H9 (cell line): ENCODE results near the gene TRABD2B. TPM values are rescaled to one million over a fixed set of nuclear protein-coding genes. Genes with fewer than 3 reads are reported as not detected.

Source experiments
- DNase-seq: peaks from one replicate; pipeline ENCODE4 v3.0.0-alpha.2; 2017
- H2AFZ ChIP-seq: one replicate; pipeline ENCODE4 v1.6.1; 2013; ENCODE audit warnings: mild to moderate bottlenecking, low read length, control low read depth, moderate library complexity
- H2AK5ac ChIP-seq: 2 replicates; pipeline ENCODE4 v1.6.1; 2013; ENCODE audit warnings: low read length, control low read depth, mixed read lengths; ENCODE audit not compliant: insufficient read length
- H2BK120ac ChIP-seq: one replicate; pipeline ENCODE4 v1.6.1; 2013; ENCODE audit warnings: low read depth, mild to moderate bottlenecking, low read length, control low read depth, inconsistent platforms; ENCODE audit not compliant: poor library complexity, severe bottlenecking
- H2BK12ac ChIP-seq: 2 replicates; pipeline ENCODE4 v1.6.1; 2013; ENCODE audit warnings: low read length, control low read depth, mixed read lengths, low read depth; ENCODE audit not compliant: insufficient read length
- H2BK15ac ChIP-seq: 2 replicates; pipeline ENCODE4 v1.6.1; 2013; ENCODE audit warnings: low read depth, low read length, control low read depth
- H2BK20ac ChIP-seq: one replicate; pipeline ENCODE4 v1.6.1; 2013; ENCODE audit warnings: low read depth, mild to moderate bottlenecking, low read length, control low read depth, inconsistent platforms; ENCODE audit not compliant: poor library complexity, severe bottlenecking
- H2BK5ac ChIP-seq: 2 replicates; pipeline ENCODE4 v1.6.1; 2013; ENCODE audit warnings: low read length, control low read depth, mixed read lengths; ENCODE audit not compliant: insufficient read length
- H3K14ac ChIP-seq: 2 replicates; pipeline ENCODE4 v1.6.1; 2013; ENCODE audit warnings: low read length, control low read depth; ENCODE audit not compliant: insufficient read depth
- H3K18ac ChIP-seq: 2 replicates; pipeline ENCODE4 v1.6.1; 2013; ENCODE audit warnings: low read depth, mild to moderate bottlenecking, mixed read lengths, low read length, control low read depth; ENCODE audit not compliant: insufficient read length
- H3K23ac ChIP-seq: 2 replicates; pipeline ENCODE4 v1.6.1; 2013; ENCODE audit warnings: low read length, control low read depth, mixed read lengths, low read depth; ENCODE audit not compliant: insufficient read length
- H3K23me2 ChIP-seq: 2 replicates; pipeline ENCODE4 v1.6.1; 2013; ENCODE audit warnings: low read depth, mild to moderate bottlenecking, mixed read lengths, low read length, control low read depth; ENCODE audit not compliant: insufficient read length, poor library complexity, severe bottlenecking
- H3K27ac ChIP-seq: 2 replicates; pipeline ENCODE4 v1.5.1; 2013; ENCODE audit warnings: low read length, control low read depth, mixed read lengths, low read depth; ENCODE audit not compliant: insufficient read length
- H3K27me3 ChIP-seq: 2 replicates; pipeline ENCODE4 v1.6.1; 2013; ENCODE audit warnings: low read length, control low read depth, inconsistent platforms; ENCODE audit not compliant: insufficient read depth
- H3K4ac ChIP-seq: 2 replicates; pipeline ENCODE4 v1.6.1; 2013; ENCODE audit warnings: low read depth, mild to moderate bottlenecking, control low read depth, inconsistent platforms, low read length, moderate library complexity
- H3K4me1 ChIP-seq: 2 replicates; pipeline ENCODE4 v1.6.1; 2013; ENCODE audit warnings: low read length, control low read depth, inconsistent platforms; ENCODE audit not compliant: insufficient read depth
- H3K4me2 ChIP-seq: 2 replicates; pipeline ENCODE4 v1.6.1; 2013; ENCODE audit warnings: low read length, control low read depth, mixed read lengths; ENCODE audit not compliant: insufficient read length, insufficient read depth
- H3K56ac ChIP-seq: 2 replicates; pipeline ENCODE4 v1.6.1; 2013; ENCODE audit warnings: low read depth, mild to moderate bottlenecking, mixed read lengths, low read length, control low read depth; ENCODE audit not compliant: insufficient read length
- H3K79me1 ChIP-seq: 2 replicates; pipeline ENCODE4 v1.6.1; 2013; ENCODE audit warnings: low read depth, mild to moderate bottlenecking, moderate library complexity, low read length, control low read depth, inconsistent platforms; ENCODE audit not compliant: insufficient read depth, poor library complexity, severe bottlenecking
- H3K79me2 ChIP-seq: 2 replicates; pipeline ENCODE4 v1.6.1; 2013; ENCODE audit warnings: low read length, control low read depth, inconsistent platforms; ENCODE audit not compliant: insufficient read depth
- H3K9ac ChIP-seq: 2 replicates; pipeline ENCODE4 v1.6.1; 2013; ENCODE audit warnings: low read length, control low read depth, mixed read lengths; ENCODE audit not compliant: insufficient read length; ENCODE audit errors: extremely low read depth
- H3K9me3 ChIP-seq: one replicate; pipeline ENCODE4 v1.6.1; 2013; ENCODE audit warnings: low read depth, low read length, inconsistent platforms; ENCODE audit not compliant: control insufficient read depth
- H3T11ph ChIP-seq: one replicate; pipeline ENCODE4 v1.6.1; 2013; ENCODE audit warnings: mild to moderate bottlenecking, low read length, control low read depth, inconsistent platforms
- H4K20me1 ChIP-seq: one replicate; pipeline ENCODE4 v1.6.1; 2013; ENCODE audit not compliant: control insufficient read depth, insufficient read length, insufficient read depth
- H4K5ac ChIP-seq: 2 replicates; pipeline ENCODE4 v1.6.1; 2013; ENCODE audit warnings: low read depth, mild to moderate bottlenecking, mixed read lengths, low read length, control low read depth; ENCODE audit not compliant: insufficient read length
- H4K8ac ChIP-seq: replicated peaks from 2 replicates; pipeline ENCODE4 v1.6.1; 2013; ENCODE audit warnings: low read length, control low read depth, mixed read lengths, low read depth; ENCODE audit not compliant: insufficient read length
- H4K91ac ChIP-seq: 2 replicates; pipeline ENCODE4 v1.6.1; 2013; ENCODE audit warnings: low read depth, mild to moderate bottlenecking, moderate library complexity, mixed read lengths, low read length, control low read depth; ENCODE audit not compliant: insufficient read length
- H3K27ac Mint-ChIP-seq, 3 experiments: 2 replicates in 2 of 3; 3 replicates in 1 of 3; pipeline ENCODE4 v1.8.0; 2020 to 2021; ENCODE audit warnings: mixed read lengths in 3 of 3, mild to moderate bottlenecking in 1 of 3, moderate library complexity in 1 of 3
- H3K27me3 Mint-ChIP-seq: 2 replicates; pipeline ENCODE4 v1.8.0; 2021; ENCODE audit warnings: low read depth, mild to moderate bottlenecking, moderate library complexity, mixed read lengths
- H3K36me3 Mint-ChIP-seq, 3 experiments: 2 replicates in 2 of 3; 3 replicates in 1 of 3; pipeline ENCODE4 v1.8.0; 2020 to 2021; ENCODE audit warnings: low read depth in 3 of 3, mixed read lengths in 3 of 3; ENCODE audit not compliant: insufficient read depth in 1 of 3
- H3K4me1 Mint-ChIP-seq, 2 experiments: 2 replicates each; pipeline ENCODE4 v1.8.0; 2020; ENCODE audit warnings: mixed read lengths in 2 of 2
- H3K4me3 Mint-ChIP-seq, 2 experiments: 2 replicates in 1 of 2; 3 replicates in 1 of 2; pipeline ENCODE4 v1.8.0; 2020 to 2021; ENCODE audit warnings: mild to moderate bottlenecking in 2 of 2, mixed read lengths in 2 of 2, moderate library complexity in 1 of 2
- H3K9me3 Mint-ChIP-seq, 2 experiments: 2 replicates in 1 of 2; 3 replicates in 1 of 2; pipeline ENCODE4 v1.8.0; 2020; ENCODE audit warnings: mild to moderate bottlenecking in 2 of 2, mixed read lengths in 2 of 2, moderate library complexity in 1 of 2
- CTCF ChIP-seq: fragments of 200-600 bp; sonication (generic); conservative IDR thresholded peaks from 3 replicates; pipeline ENCODE4 v1.8.0; 2021; ENCODE audit warnings: antibody characterized with exemption, mild to moderate bottlenecking
- WGBS: extraction: QIAGEN DNeasy Blood & Tissue Kit; methylation state at CpG from one replicate; pipeline ENCODE4 v1.1.7; 2013; ENCODE audit warnings: missing lambda C conversion rate, low lambda C conversion rate, mixed read lengths; ENCODE audit not compliant: insufficient read length; ENCODE audit errors: extremely low coverage; 5-methylcytosine and 5-hydroxymethylcytosine counted together
- total RNA-seq: library from RNA; stranded (reverse); gene quantifications from 2 replicates; pipeline ENCODE4 v1.2.1, GENCODE V29; 2021

TRABD2B gene
- total RNA-seq, 1 experiment from 2014 or later = 2.3 TPM

GRCh38 chr1:47993881-47994625, 3.1 kb downstream of the TRABD2B start:
- no peak overlapping the region for H3K27ac ChIP-seq
- no peak for TF ChIP-seq CTCF
- H3K79me2 ChIP-seq = no peaks in the 10 kb centered on the region
- no peak overlapping the region for H4K91ac ChIP-seq
- H3K9ac ChIP-seq = no peak overlapping the region
- H4K5ac ChIP-seq = no peak overlapping the region
- H3K9me3 Mint-ChIP-seq = no peaks in the 10 kb centered on the region; a peak in 1 of 5 replicates
- peak; percentile 23 for DNase-seq
- H4K20me1 ChIP-seq = peaks cover 2% of the 10 kb centered on the region
- no peak overlapping the region for H3K56ac ChIP-seq
- peaks cover 3% of the 10 kb centered on the region for H3K23me2 ChIP-seq
- H3K9me3 ChIP-seq = no peaks in the 10 kb centered on the region
- H3K36me3 Mint-ChIP-seq = peaks cover 6 to 30% (median 23%) of the 10 kb centered on the region in 3 experiments; a peak in 6 of 7 replicates
- H2BK12ac ChIP-seq = no peak overlapping the region
- no peak overlapping the region for H3K4ac ChIP-seq
- no peak overlapping the region for H4K8ac ChIP-seq
- H2AFZ ChIP-seq = no peak overlapping the region
- H2AK5ac ChIP-seq = no peak overlapping the region
- no peak overlapping the region for H3K4me2 ChIP-seq
- H3K27ac Mint-ChIP-seq = no peak overlapping the region; a peak in 1 of 7 replicates
- no CpG with 5 or more reads among the region's 34 CpGs for WGBS
- H2BK15ac ChIP-seq = no peak overlapping the region
- H3K18ac ChIP-seq = no peak overlapping the region
- peaks cover 2% of the 10 kb centered on the region; the same call in 1 of the 2 replicates for H3K4me1 ChIP-seq
- no peaks in the 10 kb centered on the region for H3K79me1 ChIP-seq
- H3K4me3 Mint-ChIP-seq = peak overlapping the region in 1 of 2 experiments; percentile 56; a peak in 2 of 5 replicates
- H2BK120ac ChIP-seq = no peak overlapping the region
- H3K27me3 ChIP-seq = peaks cover 16% of the 10 kb centered on the region; the same call in 1 of the 2 replicates
- H2BK5ac ChIP-seq = no peak overlapping the region
- H3K27me3 Mint-ChIP-seq = peaks cover 49% of the 10 kb centered on the region
- peaks cover 50% of the 10 kb centered on the region in 2 experiments for H3K4me1 Mint-ChIP-seq
- H2BK20ac ChIP-seq = no peak overlapping the region
- H3K14ac ChIP-seq = no peak overlapping the region
- no peak overlapping the region for H3T11ph ChIP-seq
- H3K23ac ChIP-seq = no peak overlapping the region
